Thyroid gland (tissue), 4 donors: Measurements from ENCODE around the gene ERMARD.

Experiments
- CTCF ChIP-seq, 6 experiments: fragments of 200-600 bp in 3 of 6; fragments of 450-650 bp in 3 of 6; sonication (generic) in 3 of 6; IDR thresholded peaks; one replicate each; pipeline ENCODE4 v1.5.1; 2016 to 2019; ENCODE audit warnings: antibody characterized with exemption in 6 of 6, mild to moderate bottlenecking in 2 of 6, inconsistent platforms in 1 of 6, moderate library complexity in 1 of 6
- POLR2A ChIP-seq, 2 donors: fragments of 450-650 bp; IDR thresholded peaks; one replicate each; pipeline ENCODE4 v1.6.1; 2017; ENCODE audit warnings: antibody characterized with exemption in 2 of 2, mild to moderate bottlenecking in 2 of 2, moderate library complexity in 1 of 2

GRCh38 chr6:169763881-169764280 is 12.5 kb downstream of the ERMARD start:
- no peak for TF ChIP-seq CTCF (IDR thresholded peaks at IDR 0.05)
- no peak for TF ChIP-seq POLR2A (IDR thresholded peaks at IDR 0.05)
